ENCODE measurements around the gene LLGL1.

Gene LLGL1

GRCh38 chr17:18205861-18206260 is 19.6 kb upstream of the LLGL1 start:
- Histone ChIP-seq H3K9me3 (ENCODE audit: insufficient read depth, low read depth, low read length) (no peaks in the 10 kb centered on the region), H3K36me3 (ENCODE audit: insufficient read depth, low read length) (peaks cover 95% of the 10 kb centered on the region; the same call in 1 of the 2 replicates), H3K9me2 (replicated peaks; ENCODE audit: low read depth, low read length) (no peaks in the 10 kb centered on the region), H3K79me2 (ENCODE audit: insufficient read depth, low read length) (peaks cover 47% of the 10 kb centered on the region; the same call in 1 of the 2 replicates), H3K4me2 (ENCODE audit: low read depth, low read length, poor library complexity, severe bottlenecking) (no peak overlapping the region), H3F3A (ENCODE audit: low read depth) (no peaks in the 10 kb centered on the region), H4K20me1 (ENCODE audit: insufficient read depth, low read length, poor library complexity, severe bottlenecking) (peaks cover 38% of the 10 kb centered on the region), H3K4me3 (ENCODE audit: low read length, poor library complexity, severe bottlenecking) (no peak overlapping the region), H3K9ac (ENCODE audit: low read depth, low read length, poor library complexity, severe bottlenecking) (no peak overlapping the region), H3K27me3 (ENCODE audit: insufficient read depth, low read length, poor library complexity, severe bottlenecking) (no peaks in the 10 kb centered on the region), H2AFZ (ENCODE audit: low read length) (no peak overlapping the region), H3K4me1 (ENCODE audit: insufficient read depth, low read length, poor library complexity, severe bottlenecking) (peaks cover under 1% of the 10 kb centered on the region)
- TF ChIP-seq CTCF (conservative IDR thresholded peaks at IDR 0.05; ENCODE audit: low read length), result no peak
- no peak for TF ChIP-seq EZH2phosphoT487 (IDR thresholded peaks at IDR 0.05; ENCODE audit: borderline replicate concordance)

- Histone ChIP-seq H2AFZ (ENCODE audit: low read length) (no peak overlapping the region), H3K9me2 (replicated peaks; ENCODE audit: low read depth, low read length) (no peaks in the 10 kb centered on the region), H3K9ac (ENCODE audit: low read depth, low read length, poor library complexity, severe bottlenecking) (no peak overlapping the region), H3K79me2 (ENCODE audit: insufficient read depth, low read length) (peaks cover 37% of the 10 kb centered on the region; the same call in 1 of the 2 replicates), H3K9me3 (ENCODE audit: insufficient read depth, low read depth, low read length) (no peaks in the 10 kb centered on the region), H3K4me1 (ENCODE audit: insufficient read depth, low read length, poor library complexity, severe bottlenecking) (no peaks in the 10 kb centered on the region), H3K27me3 (ENCODE audit: insufficient read depth, low read length, poor library complexity, severe bottlenecking) (no peaks in the 10 kb centered on the region), H3K4me3 (ENCODE audit: low read length, poor library complexity, severe bottlenecking) (no peak overlapping the region), H3K36me3 (ENCODE audit: insufficient read depth, low read length) (peaks cover 93% of the 10 kb centered on the region; the same call in 1 of the 2 replicates), H3F3A (ENCODE audit: low read depth) (no peaks in the 10 kb centered on the region), H4K20me1 (ENCODE audit: insufficient read depth, low read length, poor library complexity, severe bottlenecking) (peaks cover 33% of the 10 kb centered on the region), H3K4me2 (ENCODE audit: low read depth, low read length, poor library complexity, severe bottlenecking) (no peak overlapping the region)
- TF ChIP-seq EZH2phosphoT487 (IDR thresholded peaks at IDR 0.05; ENCODE audit: borderline replicate concordance), result no peak
- TF ChIP-seq CTCF (conservative IDR thresholded peaks at IDR 0.05; ENCODE audit: low read length), result no peak
Measured at GRCh38 chr17:18206962-18207361, 18.5 kb upstream of the LLGL1 start.

GRCh38 chr17:18208092-18208491 is 17.3 kb upstream of the LLGL1 start:
- Histone ChIP-seq H3K79me2 (ENCODE audit: insufficient read depth, low read length) (peaks cover 29% of the 10 kb centered on the region; the same call in 1 of the 2 replicates), H3F3A (ENCODE audit: low read depth) (no peaks in the 10 kb centered on the region), H3K4me1 (ENCODE audit: insufficient read depth, low read length, poor library complexity, severe bottlenecking) (no peaks in the 10 kb centered on the region), H4K20me1 (ENCODE audit: insufficient read depth, low read length, poor library complexity, severe bottlenecking) (peaks cover 27% of the 10 kb centered on the region), H3K9me3 (ENCODE audit: insufficient read depth, low read depth, low read length) (no peaks in the 10 kb centered on the region), H3K36me3 (ENCODE audit: insufficient read depth, low read length) (peaks cover 87% of the 10 kb centered on the region; the same call in 1 of the 2 replicates), H3K27me3 (ENCODE audit: insufficient read depth, low read length, poor library complexity, severe bottlenecking) (no peaks in the 10 kb centered on the region), H3K4me3 (ENCODE audit: low read length, poor library complexity, severe bottlenecking) (no peak overlapping the region), H3K9ac (ENCODE audit: low read depth, low read length, poor library complexity, severe bottlenecking) (no peak overlapping the region), H3K9me2 (replicated peaks; ENCODE audit: low read depth, low read length) (no peaks in the 10 kb centered on the region), H3K4me2 (ENCODE audit: low read depth, low read length, poor library complexity, severe bottlenecking) (no peak overlapping the region), H2AFZ (ENCODE audit: low read length) (no peak overlapping the region)
- TF ChIP-seq EZH2phosphoT487 (IDR thresholded peaks at IDR 0.05; ENCODE audit: borderline replicate concordance), result no peak
- TF ChIP-seq CTCF (conservative IDR thresholded peaks at IDR 0.05; ENCODE audit: low read length), result no peak

All from Loucy (cell line).